GM12872 (cell line): ENCODE results near the gene MRPL14.
A peak's percentile ranks its signal among the peaks of the same experiment; 100 is the strongest.

ENCODE experiments used
- TF ChIP-seq, protein P1 (sequence below): IDR thresholded peaks from 3 replicates; pipeline ENCODE4 v1.5.1; 2011; ENCODE audit warnings: low read depth, mild to moderate bottlenecking, low read length, moderate library complexity; ENCODE audit not compliant: insufficient read depth

Gene MRPL14

GRCh38 chr6:44127186-44128019, at the start of gene MRPL14, which contains the start of gene TMEM63B:
MRPL14 (minus strand) TSS chr6:44127452; CDS start chr6:44116611, 10,841 bp downstream.
TMEM63B (plus strand) TSS chr6:44127554; CDS start chr6:44134585, 7,031 bp downstream.
- TF ChIP-seq, protein P1, sequence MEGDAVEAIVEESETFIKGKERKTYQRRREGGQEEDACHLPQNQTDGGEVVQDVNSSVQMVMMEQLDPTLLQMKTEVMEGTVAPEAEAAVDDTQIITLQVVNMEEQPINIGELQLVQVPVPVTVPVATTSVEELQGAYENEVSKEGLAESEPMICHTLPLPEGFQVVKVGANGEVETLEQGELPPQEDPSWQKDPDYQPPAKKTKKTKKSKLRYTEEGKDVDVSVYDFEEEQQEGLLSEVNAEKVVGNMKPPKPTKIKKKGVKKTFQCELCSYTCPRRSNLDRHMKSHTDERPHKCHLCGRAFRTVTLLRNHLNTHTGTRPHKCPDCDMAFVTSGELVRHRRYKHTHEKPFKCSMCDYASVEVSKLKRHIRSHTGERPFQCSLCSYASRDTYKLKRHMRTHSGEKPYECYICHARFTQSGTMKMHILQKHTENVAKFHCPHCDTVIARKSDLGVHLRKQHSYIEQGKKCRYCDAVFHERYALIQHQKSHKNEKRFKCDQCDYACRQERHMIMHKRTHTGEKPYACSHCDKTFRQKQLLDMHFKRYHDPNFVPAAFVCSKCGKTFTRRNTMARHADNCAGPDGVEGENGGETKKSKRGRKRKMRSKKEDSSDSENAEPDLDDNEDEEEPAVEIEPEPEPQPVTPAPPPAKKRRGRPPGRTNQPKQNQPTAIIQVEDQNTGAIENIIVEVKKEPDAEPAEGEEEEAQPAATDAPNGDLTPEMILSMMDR: no peak

- TF ChIP-seq, protein P1: no peak
Measured at GRCh38 chr6:44176130-44176761, 49.0 kb upstream of the MRPL14 start.

GRCh38 chr6:44172731-44173500, 45.7 kb upstream of the MRPL14 start:
- TF ChIP-seq, protein P1: peak; percentile 94

- TF ChIP-seq, protein P1: no peak
Measured at GRCh38 chr6:44171899-44172546, 44.8 kb upstream of the MRPL14 start.

DNA sequence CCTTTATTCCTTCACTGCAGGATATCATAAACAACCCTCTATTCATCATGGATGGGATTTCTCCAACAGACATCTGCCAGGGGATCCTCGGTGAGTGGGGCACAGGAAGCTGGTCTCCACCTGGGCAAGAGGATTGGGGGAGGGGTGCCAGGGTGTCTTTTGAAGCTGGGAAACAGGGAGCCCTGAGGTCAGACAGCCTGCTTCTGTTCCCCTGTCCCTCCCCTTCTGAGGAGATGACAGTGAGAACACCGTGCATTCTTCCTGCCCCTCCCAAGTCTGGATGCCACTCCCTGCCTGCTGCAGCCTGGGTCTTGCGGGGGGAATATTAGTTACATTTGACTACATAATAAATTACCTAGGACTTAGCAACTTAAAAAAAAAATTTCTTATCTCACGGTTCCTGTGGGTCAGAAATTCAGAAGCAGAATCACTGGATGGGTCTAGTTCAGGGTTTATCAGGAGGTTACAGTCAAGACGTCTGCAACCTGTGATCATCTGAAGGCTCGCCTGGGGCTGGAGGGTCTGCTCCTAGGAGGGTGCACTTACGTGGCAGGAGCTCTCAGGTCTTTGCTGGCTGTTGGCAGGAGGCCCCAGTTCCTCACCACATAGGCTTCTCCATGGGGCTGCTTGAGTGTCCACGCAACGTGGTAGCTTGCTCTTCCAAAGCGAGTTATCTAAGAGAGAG, 42.8 kb upstream of the MRPL14 start:
- TF ChIP-seq, protein P1: no peak

- TF ChIP-seq, protein P1: no peak
Measured at GRCh38 chr6:44169154-44169553, 41.9 kb upstream of the MRPL14 start.
